Left forelimb (tissue), 1 donor: ENCODE results near the gene ASIC4.

ENCODE experiments used
- DNase-seq: peaks from one replicate; pipeline ENCODE4 v3.0.0-alpha.2; 2018; ENCODE audit warnings: low spot score

Gene ASIC4

GRCh38 chr2:219480004-219480403 lies 34.3 kb upstream of the ASIC4 start:
- no peak for DNase-seq

GRCh38 chr2:219482674-219483405 lies 31.4 kb upstream of the ASIC4 start:
- DNase-seq: no peak

GRCh38 chr2:219483451-219484342 lies 30.6 kb upstream of the ASIC4 start:
- no peak for DNase-seq

- no peak for DNase-seq
Measured at GRCh38 chr2:219484343-219485200, 29.7 kb upstream of the ASIC4 start.

GRCh38 chr2:219485201-219485580 lies 29.1 kb upstream of the ASIC4 start:
- no peak for DNase-seq

GRCh38 chr2:219486380-219486959 lies 27.8 kb upstream of the ASIC4 start:
- DNase-seq: no peak

- no peak for DNase-seq
Measured at GRCh38 chr2:219488149-219488843, 26.0 kb upstream of the ASIC4 start.

GRCh38 chr2:219488844-219489194 lies 25.5 kb upstream of the ASIC4 start:
- no peak for DNase-seq

GRCh38 chr2:219489315-219489714 lies 25.0 kb upstream of the ASIC4 start:
- DNase-seq: no peak

- DNase-seq: no peak
Measured at GRCh38 chr2:219490186-219490585, 24.1 kb upstream of the ASIC4 start.

- no peak for DNase-seq
Measured at GRCh38 chr2:219490600-219491130, 23.6 kb upstream of the ASIC4 start.

GRCh38 chr2:219491278-219491963 lies 22.9 kb upstream of the ASIC4 start:
- no peak for DNase-seq

- DNase-seq: no peak
Measured at GRCh38 chr2:219492575-219492974, 21.7 kb upstream of the ASIC4 start.

GRCh38 chr2:219493086-219493485 lies 21.2 kb upstream of the ASIC4 start:
- no peak for DNase-seq

- no peak for DNase-seq
Measured at GRCh38 chr2:219494952-219495530, 19.2 kb upstream of the ASIC4 start.

- DNase-seq: no peak
Measured at GRCh38 chr2:219495531-219496122, 18.7 kb upstream of the ASIC4 start.

GRCh38 chr2:219496247-219496824 lies 17.9 kb upstream of the ASIC4 start:
- DNase-seq: no peak

- no peak for DNase-seq
Measured at GRCh38 chr2:219496825-219497494, 17.3 kb upstream of the ASIC4 start.
